ENCODE results near the gene EML4. TPM values are rescaled to one million over a fixed set of nuclear protein-coding genes. Genes with fewer than 3 reads are reported as not detected.

EML4 gene
- total RNA-seq, 1 donor: 88.1 TPM

GRCh38 chr2:42298996-42299754, 130.0 kb downstream of the EML4 start:
- DNase-seq (ENCODE audit: low read depth): no peak
- H3K4me3 ChIP-seq (ENCODE audit: low read depth, low read length): no peak overlapping the region

GRCh38 chr2:42300527-42300926, 131.4 kb downstream of the EML4 start:
- no peak for DNase-seq (ENCODE audit: low read depth)
- TF ChIP-seq, protein P1, sequence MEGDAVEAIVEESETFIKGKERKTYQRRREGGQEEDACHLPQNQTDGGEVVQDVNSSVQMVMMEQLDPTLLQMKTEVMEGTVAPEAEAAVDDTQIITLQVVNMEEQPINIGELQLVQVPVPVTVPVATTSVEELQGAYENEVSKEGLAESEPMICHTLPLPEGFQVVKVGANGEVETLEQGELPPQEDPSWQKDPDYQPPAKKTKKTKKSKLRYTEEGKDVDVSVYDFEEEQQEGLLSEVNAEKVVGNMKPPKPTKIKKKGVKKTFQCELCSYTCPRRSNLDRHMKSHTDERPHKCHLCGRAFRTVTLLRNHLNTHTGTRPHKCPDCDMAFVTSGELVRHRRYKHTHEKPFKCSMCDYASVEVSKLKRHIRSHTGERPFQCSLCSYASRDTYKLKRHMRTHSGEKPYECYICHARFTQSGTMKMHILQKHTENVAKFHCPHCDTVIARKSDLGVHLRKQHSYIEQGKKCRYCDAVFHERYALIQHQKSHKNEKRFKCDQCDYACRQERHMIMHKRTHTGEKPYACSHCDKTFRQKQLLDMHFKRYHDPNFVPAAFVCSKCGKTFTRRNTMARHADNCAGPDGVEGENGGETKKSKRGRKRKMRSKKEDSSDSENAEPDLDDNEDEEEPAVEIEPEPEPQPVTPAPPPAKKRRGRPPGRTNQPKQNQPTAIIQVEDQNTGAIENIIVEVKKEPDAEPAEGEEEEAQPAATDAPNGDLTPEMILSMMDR (IDR thresholded peaks at IDR 0.05; ENCODE audit: insufficient read depth, low read depth, low read length): no peak
- no peak overlapping the region for H3K4me3 ChIP-seq (ENCODE audit: low read depth, low read length)

More at GRCh38 chr2:42298996-42299754, 130.0 kb downstream of the EML4 start:
- TF ChIP-seq, protein P1 (IDR thresholded peaks at IDR 0.05; ENCODE audit: insufficient read depth, low read depth, low read length): no peak

GRCh38 chr2:42303252-42303651, 134.1 kb downstream of the EML4 start:
- TF ChIP-seq, protein P1 (IDR thresholded peaks at IDR 0.05; ENCODE audit: insufficient read depth, low read depth, low read length): no peak
- DNase-seq (ENCODE audit: low read depth): no peak
- H3K4me3 ChIP-seq (ENCODE audit: low read depth, low read length): no peak overlapping the region

GRCh38 chr2:42304059-42304713, 135.0 kb downstream of the EML4 start:
- no peak overlapping the region for H3K4me3 ChIP-seq (ENCODE audit: low read depth, low read length)
- TF ChIP-seq, protein P1 (IDR thresholded peaks at IDR 0.05; ENCODE audit: insufficient read depth, low read depth, low read length): no peak

GRCh38 chr2:42307180-42307579, 138.0 kb downstream of the EML4 start:
- TF ChIP-seq, protein P1 (IDR thresholded peaks at IDR 0.05; ENCODE audit: insufficient read depth, low read depth, low read length): no peak
- no peak overlapping the region for H3K4me3 ChIP-seq (ENCODE audit: low read depth, low read length)
- no peak for DNase-seq (ENCODE audit: low read depth)

More at GRCh38 chr2:42304059-42304713, 135.0 kb downstream of the EML4 start:
- DNase-seq (ENCODE audit: low read depth): no peak

DNA sequence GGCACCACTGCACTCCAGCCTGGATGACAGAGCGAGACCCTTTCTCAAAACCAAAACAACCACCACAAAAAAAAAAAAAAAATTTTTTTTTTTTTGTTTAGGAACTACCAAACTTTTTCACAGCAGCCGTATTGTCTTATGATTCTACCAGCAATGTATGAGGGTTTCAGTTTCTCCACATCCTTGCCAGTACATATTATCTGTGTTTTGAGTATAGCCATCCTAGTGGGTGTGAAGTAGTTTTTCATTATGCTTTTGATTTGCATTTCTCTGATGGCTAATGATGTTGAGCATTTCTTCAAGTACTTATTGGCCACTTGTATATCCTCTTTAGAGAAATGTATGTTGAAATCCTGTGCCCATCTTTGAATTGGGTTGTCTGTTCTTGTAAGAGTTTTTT, 140.2 kb downstream of the EML4 start:
- no peak for DNase-seq (ENCODE audit: low read depth)
- no peak overlapping the region for H3K4me3 ChIP-seq (ENCODE audit: low read depth, low read length)
- TF ChIP-seq, protein P1 (IDR thresholded peaks at IDR 0.05; ENCODE audit: insufficient read depth, low read depth, low read length): no peak
